Body of pancreas (tissue), 4 donors: ENCODE data around the gene AFF4.

Experiments used
- CTCF ChIP-seq, 7 experiments: fragments of 450-650 bp in 4 of 7; fragments of 200-600 bp in 3 of 7; sonication (generic) in 3 of 7; IDR thresholded peaks; one replicate each; pipeline ENCODE4 v1.5.1; 2016 to 2019; ENCODE audit warnings: antibody characterized with exemption in 7 of 7
- POLR2A ChIP-seq, 3 donors: fragments of 450-650 bp; IDR thresholded peaks; one replicate each; pipeline ENCODE4 v1.6.1; 2016; ENCODE audit warnings: antibody characterized with exemption in 3 of 3, mild to moderate bottlenecking in 2 of 3

GRCh38 chr5:132901730-132902129 is 61.7 kb downstream of the AFF4 start:
- TF ChIP-seq POLR2A (IDR thresholded peaks at IDR 0.05) (no peak), CTCF (IDR thresholded peaks at IDR 0.05) (no peak)
